ENCODE results near the gene COIL. TPM values are rescaled to one million over a fixed set of nuclear protein-coding genes. Genes with fewer than 3 reads are reported as not detected.
A peak's percentile ranks its signal among the peaks of the same experiment; 100 is the strongest.

Gene COIL
- total and polyA plus RNA-seq, 9 of the 15 experiments (the other 6 are each of a cell fraction or from before 2014, with no cell fraction given) = 23.9 to 41.3 (median 28.7) TPM

GRCh38 chr17:56970974-56971373 lies 10.1 kb upstream of the COIL start:
- no peaks in the 10 kb centered on the region for H3K27me3 ChIP-seq (ENCODE audit: control insufficient read depth in 2 of 2, insufficient read depth in 2 of 2, low read length in 2 of 2)
- FAIRE-seq (no peak), DNase-seq (ENCODE audit: extremely low read depth in 1 of 4, low spot score in 3 of 4) (no peak), ATAC-seq (no peak)
- intact Hi-C loops (cut with micrococcal nuclease) (no loop called here), in situ Hi-C loops (cut with MboI) (no loop called here)
- no peak overlapping the region for H2AFZ ChIP-seq (ENCODE audit: low read depth, low read length)
- POLR2A ChIA-PET = no interaction called here
- no peak overlapping the region for H3K4me3 ChIP-seq
- CTCF ChIA-PET (ENCODE audit: low intra/inter-chr PET ratio) = no interaction called here
- H3K9me1 ChIP-seq (ENCODE audit: control insufficient read depth, insufficient read depth, low read length) = no peaks in the 10 kb centered on the region
- no TSS peak for BruUV-seq (replicated peaks)
- H3K79me2 ChIP-seq (ENCODE audit: control insufficient read depth, insufficient read depth, low read length) = no peaks in the 10 kb centered on the region
- H3K4me2 ChIP-seq (ENCODE audit: insufficient read depth, low read length) = no peak overlapping the region
- H3K4me1 ChIP-seq (replicated peaks in 1 of 2; ENCODE audit: control insufficient read depth in 2 of 2, insufficient read depth in 2 of 2, low read length in 2 of 2) = no peaks in the 10 kb centered on the region
- H4K20me1 ChIP-seq (replicated peaks; ENCODE audit: control insufficient read depth, insufficient read depth, low read length) = no peaks in the 10 kb centered on the region
- H3K36me3 ChIP-seq (ENCODE audit: control insufficient read depth, insufficient read depth, low read length) = no peaks in the 10 kb centered on the region
- H3K27ac ChIP-seq (ENCODE audit: extremely low read depth, low read depth, low read length) = no peak overlapping the region
- H3K9me3 ChIP-seq (replicated peaks; ENCODE audit: control insufficient read depth, insufficient read depth, low read depth, low read length) = no peaks in the 10 kb centered on the region
- no peak overlapping the region for H3K9ac ChIP-seq (ENCODE audit: insufficient read depth in 1 of 2, low read depth in 2 of 2, low read length in 2 of 2)
- WGBS (ENCODE audit: insufficient coverage, low coverage, missing lambda C conversion rate) = 63% methylated on average over 1 of the region's 1 CpG
- TF ChIP-seq NFATC3 (IDR thresholded peaks at IDR 0.05) (no peak), CBX5 (IDR thresholded peaks at IDR 0.05; ENCODE audit: borderline replicate concordance, low read depth) (no peak), SRSF9 (IDR thresholded peaks at IDR 0.05; ENCODE audit: borderline replicate concordance, low read depth, low read length) (no peak)

GRCh38 chr17:56966338-56966737 lies 5.5 kb upstream of the COIL start:
- TF ChIP-seq MBD1 (CRISPR knock-in tag; IDR thresholded peaks at IDR 0.05) = no peak
- 0 out of 2 replicates have a peak, but pooled peaks have one; percentile 5 for TF ChIP-seq ZFX (CRISPR knock-in tag; IDR thresholded peaks at IDR 0.05)
- no peak overlapping the region for H3K4me3 ChIP-seq
- H3K27ac ChIP-seq (ENCODE audit: extremely low read depth, low read depth, low read length) = no peak overlapping the region
- intact Hi-C loops (cut with micrococcal nuclease) (no loop called here), in situ Hi-C loops (cut with MboI) (no loop called here)
- DNase-seq (ENCODE audit: extremely low read depth in 1 of 4, low spot score in 3 of 4) (no peak), FAIRE-seq (no peak), ATAC-seq (no peak; the same call in 2 of the 3 replicates)
- POLR2A ChIA-PET = interaction anchor here (1.0 to 1.6 kb wide), 2 partner anchors 12 to 40 kb away, joined by 3 to 7 read pairs; partner anchors contain the start of gene SCPEP1
- no peaks in the 10 kb centered on the region for H3K27me3 ChIP-seq (ENCODE audit: control insufficient read depth in 2 of 2, insufficient read depth in 2 of 2, low read length in 2 of 2)
- no peaks in the 10 kb centered on the region; a peak in 1 of 5 replicates for H3K4me1 ChIP-seq (replicated peaks in 1 of 2; ENCODE audit: control insufficient read depth in 2 of 2, insufficient read depth in 2 of 2, low read length in 2 of 2)
- no TSS peak for BruUV-seq (replicated peaks)
- H3K4me2 ChIP-seq (ENCODE audit: insufficient read depth, low read length) = no peak overlapping the region
- 34% methylated on average over 5 of the region's 5 CpGs for WGBS (ENCODE audit: insufficient coverage, low coverage, missing lambda C conversion rate)
- H3K79me2 ChIP-seq (ENCODE audit: control insufficient read depth, insufficient read depth, low read length) = no peaks in the 10 kb centered on the region
- CTCF ChIA-PET (ENCODE audit: low intra/inter-chr PET ratio) = no interaction called here
- H2AFZ ChIP-seq (ENCODE audit: low read depth, low read length) = no peak overlapping the region
- H3K9me1 ChIP-seq (ENCODE audit: control insufficient read depth, insufficient read depth, low read length) = no peaks in the 10 kb centered on the region
- no peaks in the 10 kb centered on the region for H3K9me3 ChIP-seq (replicated peaks; ENCODE audit: control insufficient read depth, insufficient read depth, low read depth, low read length)
- no peaks in the 10 kb centered on the region for H3K36me3 ChIP-seq (ENCODE audit: control insufficient read depth, insufficient read depth, low read length)
- no peak overlapping the region for H3K9ac ChIP-seq (ENCODE audit: insufficient read depth in 1 of 2, low read depth in 2 of 2, low read length in 2 of 2)
- H4K20me1 ChIP-seq (replicated peaks; ENCODE audit: control insufficient read depth, insufficient read depth, low read length) = no peaks in the 10 kb centered on the region
